HG03439 (cell line): ENCODE data around the gene DENND5A.
"Not testable (repeated sequence)": the region's sequence is repeated elsewhere in the genome, so short reads cannot be mapped to it uniquely, and the experiment has no call there.

ENCODE experiments used
- ATAC-seq: cut with Tn5 transposase; IDR thresholded peaks from one replicate; pipeline ENCODE4 v1.9.1; 2021; ENCODE audit warnings: mild to moderate bottlenecking, moderate library complexity; ENCODE audit not compliant: unreplicated experiment

Gene DENND5A

DNA sequence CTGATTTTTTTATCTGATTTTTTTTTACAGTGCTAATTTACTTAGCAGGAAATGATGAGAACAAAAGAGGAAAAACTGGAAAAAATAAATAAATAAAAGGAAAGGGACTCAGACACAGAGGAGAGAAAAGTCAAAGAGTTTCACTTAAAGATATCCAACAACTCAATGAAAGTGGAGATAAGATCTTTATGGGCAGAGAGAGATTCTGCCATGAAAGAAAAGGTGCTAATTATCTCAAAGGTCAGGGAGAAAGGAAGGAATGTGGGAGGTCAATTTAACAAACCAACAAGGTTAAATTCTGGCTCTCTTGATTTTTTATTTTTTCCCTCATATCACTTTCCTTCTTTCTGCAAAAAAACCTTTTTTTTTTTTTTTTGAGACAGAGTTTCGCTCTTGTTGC lies 86.0 kb downstream of the DENND5A start:
- no peak for ATAC-seq

DNA sequence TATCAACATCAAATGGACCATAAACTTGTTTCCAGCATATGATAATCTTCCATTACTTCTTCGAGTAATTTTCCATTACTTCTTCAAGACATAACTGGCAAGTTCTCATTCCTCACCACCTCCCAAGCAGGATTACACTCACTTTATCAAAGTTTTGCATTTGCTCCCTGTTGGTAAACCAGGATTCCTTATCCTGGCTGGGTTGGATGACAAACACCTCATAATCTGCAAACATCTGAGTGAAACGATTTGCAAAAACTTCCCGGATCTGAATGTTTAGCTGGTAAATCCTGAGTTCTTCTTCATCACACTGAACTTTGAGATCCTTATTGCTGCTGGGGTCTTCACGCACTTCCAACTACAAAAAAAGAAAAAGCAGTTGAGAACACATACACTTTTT lies 86.4 kb downstream of the DENND5A start:
- no peak for ATAC-seq

DNA sequence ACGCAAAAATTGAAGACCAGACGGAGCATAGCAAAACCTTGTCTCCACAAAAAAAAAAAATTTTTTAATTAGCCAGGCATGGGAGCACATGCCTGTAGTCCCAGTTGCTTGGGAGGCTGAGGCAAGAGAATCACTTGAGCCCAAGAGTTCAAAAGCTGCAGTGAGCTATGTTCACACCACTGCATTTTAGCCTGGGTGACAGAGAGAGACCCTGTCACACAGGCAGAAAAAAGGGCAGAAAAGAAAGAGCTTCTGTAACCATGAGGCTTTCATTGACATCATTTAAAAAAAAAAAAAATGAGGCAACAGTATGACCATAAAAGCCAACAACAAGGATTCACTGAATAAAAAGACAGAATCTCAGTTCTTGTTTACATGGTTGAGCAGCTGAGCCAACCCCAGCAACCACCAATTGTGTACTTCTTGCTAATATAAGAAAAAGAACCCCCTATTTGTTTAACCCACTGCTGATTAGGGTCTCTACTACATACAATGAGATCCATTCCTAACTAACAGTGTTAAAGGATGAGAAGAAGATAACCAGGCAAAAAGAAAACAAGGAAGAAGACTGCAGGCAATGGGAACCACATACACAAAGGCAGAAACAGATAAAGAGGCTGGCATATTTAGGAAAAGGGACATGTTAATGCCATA lies 87.6 kb downstream of the DENND5A start:
- no peak for ATAC-seq

DNA sequence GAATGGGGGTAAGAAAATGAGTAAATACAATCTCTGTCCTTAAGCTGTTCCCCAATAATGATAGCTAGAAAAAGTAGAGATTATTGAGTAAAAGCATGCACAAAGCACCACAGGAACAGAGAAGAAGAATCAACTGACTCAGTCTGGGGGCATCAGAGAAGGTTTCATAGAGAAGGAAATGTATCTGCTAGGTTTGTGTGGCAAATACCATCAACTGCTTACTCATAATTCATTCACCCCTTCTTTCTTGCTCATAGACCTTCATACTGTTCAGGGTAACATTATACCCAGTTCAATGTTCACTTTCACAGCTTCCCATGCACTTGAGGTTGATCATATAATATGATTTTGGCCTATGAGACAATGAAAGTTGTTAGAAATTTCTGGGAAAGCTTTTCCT lies 88.6 kb downstream of the DENND5A start:
- no peak for ATAC-seq

GRCh38 chr11:9176136-9176535 lies 89.0 kb downstream of the DENND5A start:
- no peak for ATAC-seq

DNA sequence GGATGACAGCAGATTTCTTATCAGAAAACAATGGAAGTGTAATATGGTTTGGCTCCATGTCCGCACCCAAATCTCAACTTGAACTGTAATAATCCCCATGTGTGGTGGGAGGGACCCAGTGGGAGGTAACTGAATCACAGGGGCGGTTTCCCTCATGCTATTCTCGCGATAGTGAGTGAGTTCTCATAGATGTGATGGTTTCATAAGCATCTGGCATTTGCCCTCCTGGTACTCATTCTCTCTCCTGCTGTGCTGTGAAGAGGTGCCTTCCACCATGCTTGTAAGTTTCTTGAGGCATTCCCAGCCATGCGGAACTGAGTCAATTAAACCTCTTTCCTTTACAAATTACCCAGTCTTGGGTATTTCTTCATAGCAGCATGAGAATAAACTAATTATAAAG lies 92.8 kb downstream of the DENND5A start:
- ATAC-seq, result no peak

DNA sequence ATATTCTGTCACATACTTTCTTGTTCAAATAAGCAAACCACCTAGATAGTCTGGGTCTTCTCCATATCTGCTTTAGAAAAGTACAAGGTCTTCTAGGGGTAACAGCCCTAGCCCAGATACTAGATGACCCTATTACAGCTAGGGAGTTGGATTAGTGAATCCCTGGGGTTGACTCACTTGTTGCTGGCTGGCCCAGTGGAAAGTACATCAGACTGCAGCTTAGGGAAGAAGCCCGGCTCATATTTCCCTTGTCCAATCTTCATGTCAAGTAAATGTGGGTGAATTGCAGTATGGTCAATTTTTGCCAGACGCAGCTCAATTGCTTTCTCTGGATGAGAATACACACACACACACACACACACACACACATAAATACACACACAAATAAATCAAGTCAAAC lies 94.7 kb downstream of the DENND5A start:
- no peak for ATAC-seq

DNA sequence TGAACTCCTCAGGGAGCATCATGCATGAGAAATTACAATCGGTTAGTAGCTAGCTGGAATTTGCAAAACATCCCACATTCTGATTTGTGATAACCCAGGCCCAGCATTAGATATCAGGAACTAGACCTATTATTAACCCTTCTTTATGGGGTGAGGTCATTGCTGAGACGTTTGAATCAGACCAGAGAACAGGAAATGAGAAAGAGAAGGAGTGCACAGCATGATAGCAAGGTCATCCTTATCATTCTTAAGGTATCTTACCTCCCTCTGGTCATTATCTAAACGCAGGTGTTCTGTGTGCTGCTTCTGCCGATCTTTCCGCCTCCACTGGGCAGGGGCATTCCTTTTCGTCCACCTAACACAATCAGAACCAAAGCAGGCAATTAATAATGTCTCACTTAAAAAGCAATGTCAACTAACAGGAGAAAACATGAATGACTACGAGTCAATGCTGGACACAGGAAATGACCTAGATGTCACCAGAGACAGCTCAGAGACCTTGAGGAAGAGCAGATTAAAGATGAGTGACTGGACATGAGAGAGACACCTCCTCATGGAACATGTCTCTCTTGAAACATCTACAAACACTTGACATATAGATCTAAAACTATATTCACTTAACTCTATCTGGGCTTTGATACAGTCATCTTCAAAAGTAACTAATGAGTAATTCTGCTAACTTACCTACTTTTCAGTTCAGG lies 95.4 kb downstream of the DENND5A start:
- no peak for ATAC-seq

GRCh38 chr11:9161991-9162390 lies 103.2 kb downstream of the DENND5A start:
- ATAC-seq, result not testable (repeated sequence)

GRCh38 chr11:9160166-9160565 lies 105.0 kb downstream of the DENND5A start:
- no peak for ATAC-seq

DNA sequence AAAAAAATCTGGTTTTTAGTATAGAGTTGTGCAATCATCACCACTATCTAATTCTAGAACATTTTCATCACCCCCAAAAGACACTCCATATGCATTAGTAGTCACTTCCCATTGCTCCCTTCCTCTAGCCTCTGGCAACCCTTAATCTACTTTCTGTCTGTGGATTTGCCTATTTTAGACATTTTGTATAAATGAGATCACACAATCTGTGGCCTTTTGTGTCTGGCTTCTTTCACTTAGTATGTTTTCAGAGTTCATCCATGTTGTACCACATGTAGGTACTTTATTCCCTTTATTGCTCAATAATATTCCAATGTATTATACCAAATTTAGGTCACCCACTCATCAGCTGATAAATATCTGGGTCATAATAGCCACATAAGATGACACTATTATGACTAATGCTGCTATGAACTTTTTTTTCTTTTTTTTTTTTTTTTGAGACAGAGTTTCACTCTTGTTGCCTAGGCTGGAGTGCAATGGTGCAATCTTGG lies 106.2 kb downstream of the DENND5A start:
- ATAC-seq, result no peak

DNA sequence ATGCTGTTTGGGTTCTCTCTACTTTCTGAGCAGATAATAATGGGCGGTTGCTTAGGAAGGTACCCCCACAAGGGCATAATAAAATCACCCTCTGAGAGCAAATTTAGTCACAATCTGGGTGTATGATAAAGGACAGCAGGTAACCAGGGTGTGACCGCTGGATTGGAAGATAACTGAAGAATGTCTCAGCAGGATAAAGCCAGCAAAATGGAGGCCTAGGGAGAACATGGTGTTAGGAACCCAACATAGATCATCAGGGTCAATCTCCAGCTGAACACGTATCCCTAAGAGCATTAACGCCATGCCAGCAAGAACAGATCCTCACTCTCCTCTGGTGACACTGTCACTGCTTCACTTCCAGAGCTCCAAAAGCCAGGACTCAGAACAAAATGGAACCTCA lies 109.2 kb downstream of the DENND5A start:
- ATAC-seq, result no peak

DNA sequence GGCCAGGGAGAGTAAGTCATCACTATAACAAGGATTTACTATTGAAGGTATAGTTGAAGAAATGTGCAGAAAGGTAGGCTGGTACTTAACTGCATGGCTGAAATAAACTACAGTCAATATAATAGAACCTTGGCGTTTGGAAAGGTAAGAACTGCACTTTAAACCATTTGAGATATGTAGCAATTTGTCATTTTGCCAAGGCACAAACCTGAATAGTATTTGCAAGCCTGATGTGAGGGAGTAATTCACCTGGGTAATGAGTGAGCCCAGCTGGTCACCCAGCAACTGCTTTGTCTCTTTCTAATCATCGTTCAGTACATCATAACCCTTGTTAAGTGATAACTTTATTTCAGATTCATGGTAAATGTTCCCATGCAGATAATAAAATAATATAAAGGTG lies 111.5 kb downstream of the DENND5A start:
- ATAC-seq, result no peak

GRCh38 chr11:9151631-9152030 lies 113.5 kb downstream of the DENND5A start:
- no peak for ATAC-seq

DNA sequence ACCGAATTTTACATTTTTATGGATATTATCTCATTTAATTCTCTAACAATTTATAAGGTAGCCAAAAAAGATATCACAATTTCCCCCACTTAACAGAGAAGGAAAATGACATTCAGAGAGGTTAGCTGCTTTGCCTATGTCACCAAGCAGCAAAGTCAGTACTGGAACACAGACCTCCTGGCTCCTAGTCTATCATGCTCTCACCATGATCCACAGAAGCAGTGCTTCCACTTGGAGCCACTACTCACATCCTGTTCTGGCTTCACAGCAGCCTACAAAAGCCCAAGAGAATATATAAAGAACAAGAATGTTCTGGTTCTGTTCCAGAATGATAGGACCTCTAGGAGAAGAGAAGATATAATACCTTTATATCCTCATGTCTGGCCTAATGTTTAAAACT lies 114.2 kb downstream of the DENND5A start:
- ATAC-seq, result no peak

GRCh38 chr11:9150501-9150900 lies 114.6 kb downstream of the DENND5A start:
- no peak for ATAC-seq

DNA sequence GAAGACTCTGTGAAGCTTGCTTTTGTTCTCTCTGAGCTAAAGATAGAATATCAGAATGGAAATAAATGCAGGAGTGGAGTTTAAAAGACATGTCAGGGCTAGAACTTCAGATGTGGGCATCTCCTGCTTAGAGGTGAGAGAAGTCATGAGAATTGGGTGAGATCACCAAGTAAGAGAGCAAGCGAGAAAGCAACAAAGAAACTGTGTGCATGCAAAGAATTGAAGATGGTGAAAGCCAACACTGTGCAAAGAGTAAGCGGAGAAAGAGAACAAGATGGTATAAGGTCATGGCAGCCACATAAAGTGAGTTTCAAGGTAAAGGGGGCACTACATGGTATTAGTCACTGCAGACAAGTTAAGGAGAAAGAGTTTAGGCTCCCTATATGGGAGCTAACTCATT lies 116.4 kb downstream of the DENND5A start:
- ATAC-seq, result no peak

DNA sequence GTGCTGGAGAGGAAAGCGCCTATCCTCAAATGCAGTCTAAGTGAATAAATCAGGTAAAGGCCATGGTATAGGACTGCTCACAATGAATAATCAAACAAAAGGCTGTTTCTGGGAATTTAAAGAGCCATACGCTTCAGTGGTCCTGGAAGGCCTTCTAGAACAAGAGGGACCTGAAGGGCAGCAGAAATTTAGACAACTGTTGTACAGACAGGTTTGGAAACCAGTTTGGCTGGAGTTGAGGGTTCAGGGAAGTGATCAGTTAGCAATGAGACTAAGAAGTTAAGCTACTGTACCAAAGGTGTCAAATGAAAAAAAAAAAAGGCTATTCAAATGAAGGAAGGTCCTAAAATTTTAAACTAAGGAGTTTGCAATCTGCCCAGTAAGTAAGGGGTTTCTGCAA lies 117.1 kb downstream of the DENND5A start:
- ATAC-seq, result no peak

GRCh38 chr11:9146477-9146876 lies 118.7 kb downstream of the DENND5A start:
- no peak for ATAC-seq

GRCh38 chr11:9145283-9145682 lies 119.9 kb downstream of the DENND5A start:
- ATAC-seq, result no peak

DNA sequence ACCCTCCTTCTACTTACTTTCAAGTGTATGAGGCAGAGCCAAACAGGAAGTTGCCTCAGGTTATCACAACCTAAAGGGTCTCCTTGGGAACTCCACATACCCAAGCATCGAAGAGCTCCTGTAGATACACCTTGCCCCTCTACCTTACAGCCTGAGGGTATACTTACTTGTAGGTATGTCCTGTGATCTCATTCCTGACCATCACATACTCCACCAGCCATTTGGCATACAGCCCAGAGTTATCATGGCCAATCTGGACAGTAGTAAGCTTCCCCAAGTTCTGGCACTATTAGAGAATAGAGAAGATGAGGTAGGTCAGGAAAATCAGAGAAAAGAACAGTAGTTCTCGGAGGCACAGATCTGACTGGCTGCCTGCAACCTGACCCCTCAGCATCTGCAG lies 120.3 kb downstream of the DENND5A start:
- ATAC-seq, result no peak

- no peak for ATAC-seq
Measured at GRCh38 chr11:9143721-9144120, 121.4 kb downstream of the DENND5A start.

DNA sequence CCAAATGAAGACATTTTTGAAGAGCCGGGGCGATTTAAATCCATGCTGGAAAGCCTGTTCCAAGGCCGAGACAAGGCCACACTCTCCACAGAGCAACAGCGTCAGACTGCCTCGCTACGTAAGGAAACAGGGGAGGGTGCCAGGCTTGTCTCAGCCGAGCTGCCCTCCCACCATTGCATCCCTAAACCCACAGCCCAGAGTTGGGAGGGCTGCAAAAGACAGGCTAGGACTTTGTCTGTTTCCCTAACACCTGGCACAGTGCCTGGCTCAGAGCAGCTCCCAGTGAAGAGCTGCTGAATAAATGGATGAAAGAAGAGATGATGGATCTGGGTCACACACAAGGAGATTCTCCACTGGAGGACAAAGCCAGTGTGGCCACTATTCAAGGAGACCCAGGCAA lies 122.4 kb downstream of the DENND5A start:
- ATAC-seq, result no peak
